Stimulated activated CD4-positive, alpha-beta T cell treated with anti-CD3 and anti-CD28 coated beads, TNF-alpha, amount 100 ng/mL, for 48 hours (primary cell): ENCODE measurements around the gene TRABD2B.

Experiments
- DNase-seq, 3 donors: peaks; one replicate each; pipeline ENCODE4 v3.0.0-alpha.2; 2020; ENCODE audit warnings: low read depth in 3 of 3

Gene TRABD2B

DNA sequence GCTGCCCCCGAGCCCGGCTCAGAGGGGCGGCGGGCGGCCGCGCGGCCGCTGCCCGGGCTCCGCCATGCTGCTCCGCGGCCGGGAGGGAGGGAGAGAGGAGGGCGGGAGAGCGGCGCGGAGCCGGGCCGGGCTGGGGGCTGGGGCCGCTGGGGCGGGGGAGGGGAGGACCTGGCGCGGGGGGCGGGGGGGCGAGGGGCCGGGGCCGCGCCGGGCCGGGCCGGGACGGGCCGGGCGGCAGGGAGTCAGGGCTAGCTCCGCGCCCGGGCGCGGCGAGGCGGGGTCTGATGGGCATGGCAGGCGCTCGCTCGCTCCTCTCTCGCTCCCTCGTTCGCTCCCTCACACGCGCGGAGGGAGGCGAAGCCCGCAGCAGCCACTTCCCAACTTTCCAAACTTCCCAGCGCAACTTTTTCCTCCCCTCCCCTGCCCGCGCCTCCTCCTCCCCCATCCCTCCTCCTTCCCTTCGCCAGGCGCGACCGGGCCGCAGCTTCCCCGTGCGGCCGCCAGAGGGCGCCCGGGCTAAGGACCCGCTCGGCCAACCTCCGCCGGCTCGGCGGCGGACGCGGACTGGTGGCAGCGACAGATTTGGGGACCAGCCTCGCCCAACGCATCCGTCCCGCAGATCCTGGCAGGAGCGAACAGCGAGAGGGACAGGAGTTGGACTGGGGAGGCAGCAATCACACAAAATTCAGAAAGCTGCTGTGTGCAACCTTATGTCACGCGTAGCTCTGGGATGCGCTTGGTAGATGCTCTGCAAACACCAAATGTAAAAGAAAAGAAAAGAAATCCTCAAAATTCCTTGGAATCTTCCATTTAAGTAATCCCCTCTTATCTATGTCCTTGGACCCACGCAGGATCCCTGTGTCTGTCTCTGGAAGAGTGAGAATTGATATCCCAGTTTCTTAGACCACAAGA, at the start of gene TRABD2B:
TRABD2B (minus strand) TSS at position 97 of the 912 bp plus-strand sequence.
- DNase-seq = peak; percentile 25 to 40 (median 35)

DNA sequence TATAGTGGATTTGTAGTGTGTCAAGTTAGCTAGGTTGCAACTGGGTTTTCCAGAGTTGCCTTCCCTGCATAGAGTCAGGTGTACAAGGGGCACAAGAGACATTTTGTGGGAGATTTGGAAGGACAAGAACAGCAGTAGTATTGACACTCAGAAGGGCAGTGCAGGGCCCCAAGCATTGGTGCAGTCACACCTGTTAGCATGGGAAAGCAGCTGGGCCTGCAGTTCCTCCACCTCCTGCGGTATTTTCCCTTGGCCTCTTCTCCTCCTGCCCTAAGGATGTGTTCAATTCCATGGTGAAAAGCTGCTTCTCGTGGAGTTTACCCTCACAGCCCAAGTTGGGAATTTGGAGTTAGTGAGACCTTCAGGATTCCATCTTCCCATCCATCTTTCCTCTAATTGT, 47.1 kb upstream of the TRABD2B start:
- no peak for DNase-seq

DNA sequence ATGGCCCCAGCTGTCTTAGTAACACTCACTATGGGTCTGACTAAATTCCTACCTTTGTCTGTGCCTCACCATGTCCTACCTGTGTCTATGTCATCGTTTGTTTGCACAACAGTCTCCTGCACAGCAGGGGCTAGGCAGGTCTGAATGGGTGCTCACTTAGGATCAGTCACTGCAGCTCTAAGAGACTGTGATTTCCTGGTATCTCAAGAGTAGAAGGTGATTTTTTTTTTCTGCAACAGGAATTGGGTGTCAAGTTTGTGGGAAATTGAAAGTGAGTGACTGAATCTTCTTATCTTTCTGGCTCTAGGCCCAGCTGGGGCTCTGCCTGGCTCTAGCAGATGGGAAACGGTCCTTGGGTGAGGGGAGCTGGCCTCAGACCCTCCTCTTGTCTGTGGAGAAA, 46.4 kb upstream of the TRABD2B start:
- DNase-seq = no peak

DNA sequence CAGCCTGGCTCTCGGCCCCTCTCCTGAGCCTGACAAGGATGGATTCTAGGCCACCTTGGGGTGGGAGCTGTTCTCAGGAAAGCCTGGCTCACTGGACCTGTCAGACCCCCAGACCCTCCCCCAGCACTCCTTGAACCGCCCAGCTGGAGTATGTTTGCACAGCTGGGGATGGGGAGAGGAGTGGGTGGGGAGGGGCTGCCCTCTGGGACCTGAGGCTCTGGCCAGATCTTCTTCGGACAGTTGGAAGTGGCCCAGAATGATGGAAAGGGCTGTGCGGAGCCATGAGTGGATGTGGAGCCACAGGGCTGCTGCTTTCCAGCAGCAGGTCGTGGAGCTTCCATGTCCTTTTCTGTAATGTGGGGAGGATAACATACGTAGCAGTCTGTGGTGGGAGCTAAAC, 43.0 kb upstream of the TRABD2B start:
- DNase-seq = no peak

DNA sequence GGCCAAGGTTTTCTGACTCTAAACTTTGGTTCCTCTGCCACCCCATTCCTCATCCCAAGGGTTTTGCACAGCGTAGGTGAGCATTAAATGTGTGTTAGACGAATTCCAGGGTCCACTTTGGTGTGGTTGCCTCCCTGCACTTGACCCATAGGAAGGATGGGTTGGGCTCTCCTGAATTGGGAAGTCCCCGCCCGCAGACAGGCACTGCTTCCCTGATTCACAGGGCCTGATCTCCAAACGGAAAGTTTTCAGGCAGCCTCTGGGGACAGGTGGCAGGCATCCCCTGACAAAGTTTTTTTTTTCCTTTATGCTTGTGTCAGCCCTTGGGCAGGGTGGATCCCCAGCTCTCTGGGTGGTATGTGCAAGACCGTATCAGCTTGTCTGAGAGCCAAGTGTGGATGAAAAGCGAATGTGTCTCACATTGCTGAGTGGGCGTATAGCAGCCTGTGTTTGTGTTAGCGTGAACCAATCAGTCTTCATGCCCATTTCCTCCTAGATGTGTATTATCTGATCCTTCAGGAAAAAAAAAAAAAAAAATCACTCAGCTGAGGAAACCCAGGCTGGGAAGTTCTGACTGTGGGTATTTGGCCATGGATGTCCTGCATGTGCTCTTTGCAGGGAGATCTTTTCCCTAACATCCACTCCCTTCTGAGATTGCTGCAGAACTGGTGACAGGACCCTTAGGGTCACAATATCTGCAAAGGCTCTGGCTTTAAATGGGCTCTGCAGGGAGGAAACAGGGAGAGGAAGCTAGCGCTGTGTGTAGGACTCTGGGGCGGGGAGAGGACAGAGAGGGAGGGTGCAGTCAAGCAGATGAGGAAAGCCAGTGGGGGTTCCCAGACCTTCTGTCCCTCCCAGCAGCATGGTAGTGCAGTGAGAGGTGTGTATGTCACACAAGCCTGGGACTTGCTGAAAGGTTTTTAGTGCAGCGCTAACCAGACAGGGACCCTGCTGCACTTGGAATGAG, 42.2 kb upstream of the TRABD2B start:
- DNase-seq = no peak

DNA sequence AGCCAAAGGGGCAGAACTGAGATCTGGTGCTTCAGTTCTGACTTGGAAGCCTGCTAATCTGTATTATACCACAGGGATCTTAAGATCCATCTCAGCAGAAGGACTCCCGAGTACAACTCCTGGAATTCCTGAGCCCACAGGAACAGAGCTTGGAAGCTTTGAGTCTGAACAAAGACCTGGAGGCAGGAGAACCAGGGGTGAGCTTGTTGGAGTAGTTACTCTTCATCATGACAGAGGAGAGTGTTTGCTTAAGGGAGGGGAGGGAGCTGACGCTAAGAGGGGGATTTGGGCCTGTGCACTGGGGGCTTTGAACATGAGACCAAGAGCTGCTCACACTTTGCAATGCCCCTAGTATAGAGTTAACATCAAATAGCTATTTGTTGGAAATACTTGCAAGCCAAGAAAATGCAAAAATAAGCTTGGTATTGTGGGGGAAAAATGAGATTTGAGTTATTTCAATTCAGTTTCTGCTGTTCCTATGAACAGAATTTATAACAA, 41.1 kb upstream of the TRABD2B start:
- no peak for DNase-seq

DNA sequence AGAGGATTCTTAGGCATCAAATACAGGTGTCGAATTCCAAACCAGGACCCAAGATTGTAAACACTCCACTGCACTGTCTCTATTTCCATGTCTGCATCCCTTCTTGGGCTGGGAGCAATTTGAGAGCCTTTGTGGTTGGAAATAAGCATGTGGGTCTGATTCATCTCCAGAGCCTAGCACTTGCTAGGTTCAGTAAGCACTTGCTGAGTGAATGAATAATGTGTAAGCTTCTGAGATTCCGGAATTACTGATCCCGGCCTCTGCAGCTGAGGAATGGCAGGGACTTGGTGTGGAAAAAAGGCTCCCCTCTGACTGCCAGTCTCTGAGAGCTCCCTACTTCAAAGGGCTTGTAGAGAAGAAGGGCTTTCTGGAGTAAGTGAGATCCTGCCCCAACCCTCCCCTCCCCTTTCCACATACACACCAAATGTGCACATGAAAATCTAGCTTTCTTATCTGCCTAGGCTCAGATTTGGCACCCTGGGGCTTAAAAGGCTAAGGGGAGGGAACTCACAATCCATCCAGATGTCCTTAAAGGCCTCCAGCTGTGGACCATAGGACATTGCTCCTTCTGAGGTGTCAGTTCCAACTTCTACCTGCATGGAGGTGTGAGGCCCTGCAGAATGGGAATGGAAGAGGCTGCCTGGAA, 39.6 kb upstream of the TRABD2B start:
- DNase-seq = no peak

DNA sequence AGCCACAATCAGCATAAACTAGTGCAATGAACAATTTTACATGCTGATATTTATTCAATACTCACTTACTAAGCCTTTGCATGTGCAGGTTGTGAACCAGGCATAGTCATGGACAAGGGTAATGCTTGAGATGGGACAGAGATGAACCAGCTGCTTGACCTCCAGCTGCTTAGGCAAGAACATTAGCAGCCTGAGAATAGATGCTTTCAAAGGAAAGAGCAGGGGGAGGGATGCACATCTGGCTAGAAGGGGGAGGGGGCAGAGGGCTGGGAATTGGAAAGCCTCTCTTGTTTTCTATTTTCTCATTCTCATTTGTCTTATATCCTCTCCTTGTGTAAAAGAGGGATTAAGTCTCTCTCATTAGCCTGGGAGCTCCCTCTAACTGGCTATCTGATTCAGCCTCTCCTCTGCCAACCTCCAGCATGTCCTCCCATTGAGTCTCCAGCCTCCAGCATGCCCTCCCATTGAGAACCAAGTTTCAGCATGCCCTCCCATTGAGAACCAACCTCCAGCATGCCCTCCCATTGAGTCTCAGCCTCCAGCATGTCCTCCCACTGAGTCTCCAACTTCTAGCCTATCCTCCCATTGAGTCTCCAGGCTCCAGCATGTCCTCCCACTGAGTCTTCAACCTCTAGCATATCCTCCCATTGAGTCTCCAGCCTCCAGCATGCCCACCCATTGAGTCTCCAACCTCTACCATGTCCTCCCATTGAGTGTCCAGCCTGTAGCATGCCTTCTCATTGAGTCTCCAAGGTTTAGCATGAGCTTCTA, 38.4 kb upstream of the TRABD2B start:
- no peak for DNase-seq

DNA sequence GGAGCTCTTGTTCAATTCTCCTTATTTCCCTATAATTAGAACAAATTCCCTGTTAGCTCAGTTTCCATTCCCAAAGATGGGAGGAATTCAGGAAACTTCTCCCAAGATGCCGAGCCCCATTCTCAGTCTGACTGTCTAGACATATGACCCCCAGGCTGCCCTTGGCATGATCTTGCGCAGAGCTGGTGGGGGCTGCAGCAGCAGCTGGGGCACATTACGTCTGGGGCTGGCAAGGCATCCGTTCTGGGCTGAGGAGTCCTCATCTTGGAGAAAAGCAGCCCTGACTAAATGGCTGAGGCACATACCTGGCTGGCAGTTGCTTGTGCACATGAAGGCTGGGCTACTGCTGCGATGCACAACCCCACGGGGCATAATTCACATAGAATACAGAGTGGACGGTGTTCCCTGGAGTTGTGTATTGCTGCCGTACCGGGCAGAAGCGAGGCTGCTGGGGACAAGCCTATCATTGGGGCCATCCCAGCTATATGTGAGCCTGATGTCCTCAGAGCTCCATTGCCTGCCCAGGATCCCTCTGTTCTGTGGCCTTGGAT, 36.4 kb upstream of the TRABD2B start:
- no peak for DNase-seq

DNA sequence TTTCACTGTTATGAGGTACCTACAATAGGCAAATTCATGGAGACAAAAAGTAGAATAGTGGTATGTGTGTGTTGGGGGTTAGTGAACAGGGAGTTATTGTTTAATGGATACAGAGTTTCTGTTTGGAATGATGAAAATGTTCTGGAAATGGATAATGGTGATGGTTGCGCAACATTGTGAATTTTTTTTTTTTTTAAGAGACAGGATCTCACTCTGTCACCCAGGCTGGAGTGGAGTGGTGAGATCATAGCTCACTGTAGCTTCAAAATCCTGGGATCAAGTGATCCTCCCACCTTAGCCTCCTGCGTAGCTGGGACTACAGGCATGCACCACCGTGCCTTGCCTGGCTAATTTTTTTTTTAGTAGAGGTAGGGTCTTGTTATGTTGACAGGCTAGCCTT, 34.5 kb upstream of the TRABD2B start:
- DNase-seq = no peak

DNA sequence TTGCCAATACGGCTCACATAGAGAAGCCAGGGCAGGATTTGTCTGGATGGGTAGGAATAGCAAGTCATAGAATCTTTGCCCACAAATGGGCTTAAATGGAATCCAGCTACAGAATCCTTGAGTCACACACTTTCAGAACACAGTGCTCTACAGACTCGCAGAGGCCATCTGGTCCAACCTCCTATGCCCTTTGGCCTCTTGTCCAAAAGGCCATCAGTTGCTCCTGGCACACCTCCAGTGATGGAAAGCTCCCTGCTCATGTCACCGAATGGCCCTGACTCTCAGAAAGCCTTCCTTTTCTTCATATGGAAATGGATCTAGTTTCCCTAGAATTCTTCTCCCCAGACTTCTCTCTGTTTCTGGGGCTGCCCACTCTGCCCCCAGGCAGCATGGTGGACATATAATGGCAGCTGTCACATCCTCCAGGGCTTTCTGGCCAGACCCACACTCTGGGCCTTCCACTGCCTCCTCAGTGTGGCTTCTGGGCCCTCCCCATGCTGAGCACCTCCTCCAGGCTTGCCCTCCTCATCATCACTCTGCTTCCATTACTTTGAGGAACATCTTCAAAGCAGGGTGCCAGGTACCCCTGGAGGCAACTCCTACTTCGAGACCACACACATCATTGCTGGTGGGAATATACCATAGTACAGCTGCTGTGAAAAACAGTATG, 33.6 kb upstream of the TRABD2B start:
- DNase-seq = no peak

DNA sequence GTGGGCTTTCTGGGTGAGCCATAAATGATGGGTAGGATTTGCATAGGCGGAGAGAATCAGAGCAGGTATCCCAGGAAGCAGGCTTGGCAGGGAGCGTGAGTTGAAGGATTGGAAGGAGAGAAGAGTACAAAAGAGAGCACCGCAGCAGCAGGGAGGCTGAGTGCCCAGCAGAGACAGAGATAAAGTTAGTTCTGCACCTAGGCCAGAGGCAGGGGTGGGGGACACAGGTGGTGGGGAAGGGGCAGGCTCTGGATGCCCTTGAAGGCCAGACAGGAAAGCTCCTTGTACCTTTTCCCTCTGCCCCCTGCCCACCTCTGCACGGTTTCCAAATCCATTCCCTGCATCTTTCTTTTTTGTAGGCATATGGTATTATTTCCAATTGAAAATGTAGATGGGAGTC, 33.0 kb upstream of the TRABD2B start:
- no peak for DNase-seq

DNA sequence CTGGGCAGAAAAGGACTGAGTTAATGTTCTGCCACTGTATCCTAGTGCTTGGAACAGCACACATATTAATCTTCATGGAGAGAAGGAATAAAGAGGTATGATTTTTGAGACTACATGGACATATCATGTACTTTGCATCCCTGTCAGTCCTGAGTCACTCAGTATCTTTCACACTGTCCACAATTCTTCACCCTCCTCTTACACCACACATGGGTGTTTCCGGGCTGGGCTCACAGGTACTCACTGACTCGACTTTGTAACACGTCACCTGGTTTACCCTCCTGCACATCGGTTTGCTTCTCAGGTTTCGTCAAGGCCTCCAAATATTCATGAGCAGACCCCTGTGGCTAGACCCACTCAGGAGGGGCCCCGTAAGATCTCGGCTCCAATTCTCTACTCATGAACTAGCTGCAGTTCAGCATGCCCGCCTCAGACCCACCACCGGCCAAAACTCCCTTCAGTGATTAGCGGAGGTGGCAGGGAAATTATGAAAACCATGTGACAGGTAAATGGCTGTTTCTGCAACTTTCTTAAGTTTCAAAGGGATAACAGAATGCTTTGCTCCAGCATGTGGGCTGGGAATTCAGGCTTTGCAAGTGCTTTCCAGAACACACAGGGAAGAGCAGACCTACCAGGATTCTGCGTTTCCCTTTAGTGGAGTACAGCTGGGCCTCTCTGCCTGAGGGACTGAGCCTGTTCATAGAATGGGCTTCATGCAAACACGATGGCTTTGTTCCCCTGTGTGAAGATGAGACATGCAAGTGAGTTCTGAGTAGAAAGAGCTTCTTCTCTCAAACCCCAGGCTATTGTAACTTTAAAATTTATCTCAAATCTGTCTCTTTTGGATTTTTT, 31.3 kb upstream of the TRABD2B start:
- no peak for DNase-seq

DNA sequence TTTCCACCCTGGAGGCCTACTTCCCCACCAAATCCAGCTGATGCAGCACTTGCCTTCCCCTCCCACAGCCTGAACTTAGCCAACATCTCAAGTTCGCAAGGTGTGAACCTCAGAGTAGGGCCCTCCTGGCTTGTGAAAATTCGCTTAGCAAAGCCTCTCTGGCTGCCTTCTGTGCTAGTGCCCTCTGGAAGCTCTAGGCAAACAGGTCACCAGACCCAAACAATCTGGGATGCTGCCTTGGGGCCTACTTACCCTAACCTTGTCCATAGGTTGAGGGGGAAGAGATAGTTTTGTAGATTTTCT, 30.3 kb upstream of the TRABD2B start:
- no peak for DNase-seq

DNA sequence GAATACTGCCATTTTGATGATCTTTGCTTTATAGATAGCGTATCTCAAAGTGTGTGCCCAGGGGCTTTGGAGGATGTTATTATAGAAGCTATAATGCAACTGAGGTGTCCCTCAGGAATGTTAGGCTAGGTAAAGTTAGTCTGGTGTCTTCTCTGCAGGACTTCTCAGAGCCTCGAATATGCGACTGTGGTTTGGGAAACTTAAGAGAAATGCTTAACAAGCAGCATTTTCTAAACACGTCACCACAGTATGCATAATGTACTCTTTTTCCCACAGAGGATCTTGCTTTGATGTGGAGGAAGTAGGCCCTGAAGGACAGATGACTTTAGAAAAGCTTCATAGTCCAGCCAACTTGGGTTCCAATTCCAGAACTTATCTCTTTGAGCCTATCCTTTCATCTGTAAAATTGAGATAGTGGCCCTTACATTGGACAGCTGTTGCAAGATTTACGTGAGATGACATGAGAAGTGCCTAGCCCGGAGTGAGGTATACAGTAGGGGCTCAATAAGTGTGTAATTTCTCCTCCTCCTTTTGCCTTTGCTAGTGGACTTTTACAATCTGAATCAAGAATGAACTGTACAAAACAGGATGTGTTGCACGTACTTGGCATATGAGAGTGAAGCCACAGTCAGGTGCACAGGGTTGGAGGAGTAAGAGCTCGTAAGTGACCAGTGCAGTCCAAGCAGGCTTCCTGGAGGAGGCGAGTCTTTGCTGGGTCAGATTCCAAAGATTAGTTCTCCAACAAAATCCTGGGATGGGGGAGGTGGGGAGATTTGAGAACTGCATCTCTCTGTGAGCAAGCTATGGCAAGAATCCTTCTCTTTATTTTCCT, 29.7 kb upstream of the TRABD2B start:
- no peak for DNase-seq

DNA sequence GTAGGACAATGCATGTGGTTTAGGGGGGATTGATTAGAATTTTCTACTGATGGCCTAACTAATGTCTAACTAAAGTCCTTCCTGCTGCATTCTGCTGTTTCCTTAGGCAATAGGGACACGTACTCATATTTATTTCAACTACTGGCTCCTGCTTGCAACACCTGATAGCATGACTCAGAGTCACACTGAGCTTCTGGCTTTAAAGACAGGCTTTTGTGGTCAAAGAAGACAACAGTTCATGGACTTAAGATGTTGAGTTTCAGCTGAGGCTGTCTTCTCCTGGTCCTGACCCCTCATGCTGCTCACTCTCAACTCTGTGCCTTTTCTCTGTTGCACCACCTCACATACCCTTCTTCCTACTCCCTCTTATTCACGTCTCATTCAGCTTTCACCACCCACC, 29.1 kb upstream of the TRABD2B start:
- no peak for DNase-seq

DNA sequence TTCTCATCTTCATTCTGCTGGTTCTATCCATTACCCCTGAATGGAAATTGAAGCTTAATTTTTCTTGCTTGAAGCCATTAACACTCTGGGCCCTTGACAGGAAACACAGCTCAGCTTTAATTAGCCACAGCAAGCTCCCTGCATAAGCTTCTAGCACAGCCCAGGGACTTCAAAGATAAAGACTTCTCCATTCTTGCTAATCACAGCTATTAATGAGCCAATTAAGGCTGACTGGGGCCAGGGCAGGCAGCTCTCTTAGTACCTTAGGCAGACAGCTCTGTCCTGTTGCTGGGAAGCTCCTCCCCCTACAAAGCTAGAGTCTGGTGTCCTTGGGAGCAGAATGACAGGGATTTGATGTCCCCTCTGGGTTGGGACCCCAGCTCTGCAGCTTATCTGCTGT, 27.9 kb upstream of the TRABD2B start:
- DNase-seq = no peak

DNA sequence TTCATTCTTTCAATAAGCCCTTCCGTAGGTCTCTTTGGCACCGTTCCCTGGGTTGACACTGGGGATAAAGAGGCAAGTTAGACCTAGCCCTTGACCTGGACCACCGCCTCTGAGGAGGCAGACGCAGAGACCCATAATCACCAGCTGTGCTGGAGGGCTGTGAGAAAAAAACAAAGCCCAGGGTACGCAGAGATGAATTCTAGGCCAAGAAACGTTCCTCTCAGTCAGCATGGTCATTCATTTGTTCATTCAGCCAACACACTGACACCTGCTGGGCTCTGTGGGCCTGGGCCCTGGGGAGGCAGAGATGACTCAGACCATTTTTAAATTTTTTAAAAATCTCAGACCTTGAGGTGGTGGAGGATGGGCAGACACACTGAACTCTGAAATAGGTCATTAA, 26.3 kb upstream of the TRABD2B start:
- no peak for DNase-seq

DNA sequence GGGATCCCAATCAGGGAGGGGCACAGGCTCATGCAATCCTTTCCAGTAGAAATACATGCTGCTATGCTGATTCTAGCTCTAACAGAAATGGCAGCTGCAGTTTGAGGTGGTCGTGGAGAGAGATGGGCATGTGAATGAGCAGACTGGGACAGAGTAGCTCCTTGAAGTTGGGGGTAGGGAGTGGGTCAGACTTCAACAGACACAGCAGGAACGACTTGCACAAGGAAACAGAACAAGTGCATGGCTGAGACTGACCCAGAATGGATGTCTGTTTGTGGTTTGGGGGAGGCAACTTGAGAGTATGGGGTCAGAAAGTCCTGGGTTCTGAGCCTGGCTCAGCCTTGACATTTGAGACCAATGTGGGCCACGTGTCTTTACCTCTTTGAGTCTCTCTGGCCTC, 25.1 kb upstream of the TRABD2B start:
- no peak for DNase-seq
